Dermis blood vessel endothelial cell (primary cell): ENCODE measurements around the gene SMAD2. TPM values are rescaled to one million over a fixed set of nuclear protein-coding genes. Genes with fewer than 3 reads are reported as not detected.

Source experiments
- DNase-seq: peaks from one replicate; pipeline ENCODE4 v3.0.0; 2010
- total RNA-seq: library from RNA; depleted of rRNA; stranded (reverse); fragments of >200 nt; gene quantifications from 2 replicates; pipeline ENCODE4 v1.2.3, GENCODE V29; 2014

Gene SMAD2
- total RNA-seq, 1 donor from 2014 or later: 118 TPM

DNA sequence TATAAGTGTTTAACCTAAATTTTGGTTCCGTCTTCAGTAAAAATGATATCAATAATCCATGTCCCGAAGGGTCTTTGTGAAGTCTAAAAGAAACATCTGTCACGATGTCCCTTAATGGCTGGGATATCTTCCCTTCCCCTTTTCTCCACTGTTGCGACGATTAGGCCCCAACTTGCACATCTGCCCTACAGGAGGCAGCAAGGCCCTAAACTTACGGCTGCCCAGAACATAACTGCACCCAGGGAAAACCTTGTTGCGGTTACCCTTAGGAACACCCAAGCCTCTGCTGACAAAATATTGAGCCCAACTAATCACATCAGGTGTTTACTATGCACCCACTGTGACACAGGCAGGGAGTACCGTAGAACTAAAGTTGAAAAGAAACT is 1.3 kb upstream of the SMAD2 start:
- DNase-seq: peak; percentile 20

DNA sequence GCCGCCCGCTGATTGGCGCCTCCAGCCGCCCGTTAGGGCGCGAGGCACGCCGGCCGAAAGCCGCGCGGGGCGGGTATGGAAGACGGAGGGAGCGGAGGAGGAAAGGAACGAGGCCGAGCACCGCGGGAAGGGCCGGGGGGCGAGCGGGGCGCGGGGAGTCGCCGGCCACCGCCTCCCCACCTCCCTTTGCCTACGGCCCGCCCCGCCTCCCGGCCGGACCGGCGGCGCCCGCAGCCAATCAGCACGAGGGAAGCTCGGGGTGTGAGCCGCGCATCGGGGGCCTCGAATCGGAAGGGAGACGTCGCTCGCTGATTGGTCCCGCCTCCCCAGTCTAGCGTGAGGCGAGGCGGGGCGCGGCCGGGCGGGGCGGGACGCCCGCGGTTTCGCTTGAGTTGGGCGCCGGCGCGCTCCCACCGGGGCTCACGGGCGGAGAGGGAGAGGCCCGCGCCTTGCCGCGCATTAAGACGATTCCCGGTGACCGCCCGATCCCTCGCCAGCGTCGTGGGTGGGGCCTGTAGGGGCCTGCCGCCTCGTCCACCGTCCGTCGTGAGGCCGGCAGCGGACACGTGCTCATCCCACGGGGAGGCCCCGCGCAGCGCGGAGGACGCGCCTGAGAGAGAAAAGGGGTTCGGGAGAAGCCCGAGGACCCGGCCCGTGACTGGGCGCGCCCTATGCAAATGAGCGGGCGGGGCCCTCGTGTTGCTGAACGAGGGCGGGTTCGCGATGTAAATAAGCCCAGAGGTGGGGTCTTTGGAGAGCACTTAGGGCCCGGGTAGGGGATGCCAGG is 665 bp upstream of the SMAD2 start:
- peak; percentile 97 for DNase-seq

DNA sequence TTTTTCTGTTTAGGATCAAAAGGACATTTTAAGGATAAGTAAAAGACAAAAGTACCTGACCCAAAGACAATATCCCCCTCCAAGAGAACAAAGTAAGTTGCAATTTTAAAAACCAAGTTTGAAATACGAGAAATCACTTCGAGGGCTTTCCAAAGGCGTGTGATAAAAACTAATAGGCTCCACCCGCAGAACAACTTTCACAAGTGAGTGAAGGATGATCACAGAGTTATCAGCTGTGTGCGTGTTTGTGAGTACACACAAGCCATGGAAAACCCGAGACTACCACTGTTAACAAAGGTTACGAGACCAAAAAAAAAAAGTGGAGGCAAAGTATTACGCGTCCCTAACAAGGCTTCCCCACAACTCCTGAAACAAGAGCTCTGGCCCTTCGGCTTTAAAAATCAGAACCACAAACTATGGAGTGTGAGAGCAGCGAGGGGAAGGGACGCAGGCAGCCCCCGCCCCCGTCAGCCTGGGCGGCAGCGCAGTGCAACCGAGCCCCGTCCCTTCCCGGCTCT is 719 bp downstream of the SMAD2 start:
- DNase-seq: peak; percentile 53

DNA sequence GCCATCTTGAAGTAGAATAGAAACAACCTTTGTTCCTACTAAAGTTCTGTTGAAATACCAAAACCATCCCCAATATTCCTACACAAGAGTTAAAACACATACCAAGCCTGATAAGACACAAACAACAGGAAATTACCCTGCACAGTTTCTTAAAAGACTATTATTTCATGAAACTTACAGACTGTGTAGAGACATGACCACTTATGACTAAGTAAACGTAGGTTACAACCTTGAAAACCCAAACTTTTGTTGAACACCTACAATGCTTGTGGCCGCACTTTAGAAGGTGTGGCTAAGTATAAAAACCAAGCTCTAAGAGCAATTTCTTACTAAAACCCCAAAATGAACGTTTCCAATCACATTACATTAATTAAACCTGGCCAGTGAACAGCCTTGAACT is 2.0 kb downstream of the SMAD2 start:
- peak; percentile 40 for DNase-seq

DNA sequence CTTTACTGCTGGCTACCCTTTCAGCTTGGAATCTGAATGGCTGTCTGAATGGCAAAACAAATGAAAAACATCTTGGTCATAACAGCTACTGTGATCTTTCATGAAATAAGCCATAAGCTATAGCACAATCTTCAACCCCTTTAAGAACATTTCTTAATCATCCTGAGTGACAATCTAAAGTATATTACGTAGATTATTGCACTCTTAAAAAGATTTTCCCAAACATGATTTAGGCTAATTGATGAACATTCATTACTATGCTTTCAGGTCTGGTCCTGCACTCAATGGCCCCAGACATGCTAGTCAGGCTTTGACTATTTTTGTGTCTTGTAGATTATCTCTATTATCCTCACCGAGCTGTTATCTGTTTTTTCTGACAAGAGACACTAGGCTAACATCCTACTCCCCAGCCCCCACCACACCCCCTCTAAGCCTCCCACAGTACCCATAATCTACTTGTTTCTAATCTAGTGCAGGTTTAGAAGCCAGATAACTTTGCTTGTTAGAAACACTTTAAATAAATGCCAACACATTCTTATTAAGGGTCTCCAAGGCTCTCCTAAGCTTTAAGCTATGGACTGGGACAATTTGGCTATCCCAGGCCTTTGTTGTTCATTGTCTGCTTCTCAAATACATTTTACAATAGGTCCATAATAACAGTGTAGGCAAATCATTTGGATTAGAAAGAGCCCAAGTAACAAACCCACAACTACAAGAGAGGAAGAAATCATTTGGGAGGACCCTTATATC is 4.2 kb downstream of the SMAD2 start:
- DNase-seq: no peak

DNA sequence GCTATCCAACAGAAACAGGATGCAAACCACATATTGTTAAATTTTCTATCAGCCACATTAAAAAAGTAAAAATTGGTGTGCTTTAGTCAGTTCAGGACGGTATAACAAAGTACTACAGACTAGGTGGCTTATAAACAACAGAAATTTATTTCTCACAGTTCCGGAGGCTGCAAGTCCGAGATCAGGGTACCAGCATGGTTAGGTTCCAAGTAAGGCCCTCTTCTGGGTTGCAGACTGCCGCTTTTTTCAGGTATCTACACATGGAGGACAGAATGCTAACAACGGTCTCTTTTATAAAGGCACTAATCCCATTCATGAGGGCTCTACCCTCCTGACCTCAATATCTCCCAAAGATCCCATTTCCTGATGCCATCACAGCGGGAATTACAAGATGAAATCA is 10.5 kb downstream of the SMAD2 start:
- no peak for DNase-seq

DNA sequence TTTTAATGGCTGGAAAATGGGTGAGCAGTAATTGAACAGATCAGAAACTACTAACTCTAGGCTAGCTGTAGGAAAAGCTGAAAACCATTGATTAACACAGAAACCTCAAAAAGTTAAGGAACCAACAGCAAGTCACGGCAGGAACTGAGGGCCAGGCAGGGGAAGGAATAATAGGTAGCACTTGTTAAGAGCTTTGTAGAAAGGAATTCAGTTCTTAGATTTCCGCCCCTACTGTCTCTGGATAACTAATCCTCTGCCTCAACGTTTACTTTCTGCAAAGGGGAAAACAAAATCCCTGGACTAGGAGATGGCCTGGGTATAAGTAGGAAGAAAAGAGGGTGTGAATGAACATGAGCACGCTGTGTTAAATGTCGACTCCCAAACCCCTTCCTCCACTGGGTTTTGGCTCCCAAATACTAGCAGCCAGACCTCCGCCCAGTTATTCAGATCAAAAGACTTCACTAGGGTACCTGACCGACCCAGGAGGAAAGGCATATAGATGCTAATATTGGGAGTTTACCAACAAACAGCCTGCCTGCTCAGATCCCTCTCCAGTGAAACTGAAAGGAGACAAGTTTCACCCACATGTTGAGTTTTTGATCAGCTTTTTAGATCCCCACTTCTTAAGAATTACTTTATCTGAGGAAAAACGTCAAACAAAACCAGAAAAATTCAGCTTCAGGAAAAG is 12.4 kb downstream of the SMAD2 start:
- DNase-seq: no peak

DNA sequence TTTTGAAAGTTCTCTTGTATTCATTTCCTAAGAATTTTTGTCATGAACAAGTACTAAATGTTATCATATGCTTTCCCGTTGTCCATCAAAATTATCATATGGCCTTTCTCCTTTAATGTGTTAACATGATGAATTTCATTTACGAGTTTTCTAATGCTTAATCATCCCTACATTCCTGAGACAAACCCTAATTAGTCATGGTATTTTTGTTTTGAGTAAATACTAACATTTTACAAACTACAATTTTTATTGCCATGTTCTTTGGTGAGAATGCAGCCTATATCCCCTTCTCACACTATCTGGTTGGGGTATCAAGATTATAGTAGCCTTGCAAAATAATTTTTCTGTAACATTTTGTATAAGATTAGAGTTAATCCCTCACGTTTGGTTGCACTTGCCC is 14.5 kb downstream of the SMAD2 start:
- no peak for DNase-seq

DNA sequence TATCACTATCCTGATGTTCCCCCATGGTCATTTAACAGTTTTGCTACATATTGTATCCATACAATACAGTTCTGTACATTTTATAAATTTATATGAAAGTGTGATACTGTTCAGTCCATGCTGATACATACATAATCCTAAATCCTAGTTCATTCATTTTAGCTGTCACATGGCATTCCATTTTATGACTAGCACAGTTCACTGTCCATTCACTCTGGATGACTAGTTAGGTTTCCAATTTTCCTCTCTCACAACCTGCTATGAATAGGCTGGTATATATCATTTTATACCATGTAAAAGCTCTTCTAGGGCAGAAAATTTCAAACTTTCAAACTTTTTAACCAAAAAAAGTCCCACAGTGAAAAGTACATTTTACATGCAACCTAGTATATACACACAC is 15.2 kb downstream of the SMAD2 start:
- no peak for DNase-seq

DNA sequence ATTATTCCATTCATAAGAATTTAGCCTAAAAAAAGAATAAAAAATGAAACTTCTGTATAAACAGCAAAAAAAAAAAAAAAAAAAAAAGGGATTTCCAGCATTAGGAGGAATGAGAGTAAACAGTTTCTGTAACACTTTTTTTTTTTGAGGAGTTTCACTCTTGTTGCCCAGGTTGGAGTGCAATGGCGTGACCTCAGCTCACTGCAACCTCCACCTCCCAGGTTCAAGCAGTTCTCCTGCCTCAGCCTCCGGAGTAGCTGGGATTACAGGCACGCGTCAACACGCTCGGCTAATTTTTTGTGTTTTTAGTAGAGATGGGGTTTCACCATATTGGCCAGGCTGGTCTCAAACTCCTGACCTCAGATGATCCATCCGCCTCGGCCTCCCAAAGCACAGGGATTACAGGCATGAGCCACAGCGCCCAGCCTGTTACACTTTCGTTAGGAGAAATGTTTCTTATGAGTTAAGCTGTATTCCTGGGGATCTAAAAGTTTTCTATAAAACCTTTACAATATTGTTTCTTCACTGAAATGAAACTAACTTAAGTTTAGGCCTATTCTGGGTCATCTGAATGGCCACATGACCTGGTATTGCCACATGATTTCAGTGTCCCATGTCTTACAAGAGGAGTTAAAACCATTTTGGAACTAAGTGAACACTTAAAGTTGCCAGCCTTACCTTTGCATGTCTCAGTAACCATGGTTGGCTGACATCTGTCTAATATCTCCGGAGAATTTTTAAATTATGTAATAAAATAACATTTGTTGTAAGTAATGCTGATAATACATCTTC is 17.5 kb downstream of the SMAD2 start:
- DNase-seq: no peak

DNA sequence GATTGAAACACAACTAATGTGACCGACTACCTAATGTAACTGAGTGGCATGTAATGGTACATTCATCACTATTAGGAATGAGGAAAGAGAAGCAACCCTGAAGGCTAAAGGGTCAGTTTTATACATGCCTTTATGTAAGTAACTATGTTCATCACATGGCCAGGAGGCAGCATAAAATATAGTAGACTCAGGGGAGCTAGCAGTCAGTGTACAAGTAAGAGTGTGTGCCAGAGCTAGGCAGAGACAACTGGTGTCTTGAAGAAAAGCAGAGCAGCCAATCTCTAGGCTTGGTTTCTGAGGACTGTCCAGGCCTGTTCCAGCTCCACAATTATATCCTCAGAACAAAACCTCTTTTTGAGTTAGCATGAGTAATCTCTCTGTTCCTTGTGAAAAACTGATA is 18.1 kb downstream of the SMAD2 start:
- DNase-seq: no peak

DNA sequence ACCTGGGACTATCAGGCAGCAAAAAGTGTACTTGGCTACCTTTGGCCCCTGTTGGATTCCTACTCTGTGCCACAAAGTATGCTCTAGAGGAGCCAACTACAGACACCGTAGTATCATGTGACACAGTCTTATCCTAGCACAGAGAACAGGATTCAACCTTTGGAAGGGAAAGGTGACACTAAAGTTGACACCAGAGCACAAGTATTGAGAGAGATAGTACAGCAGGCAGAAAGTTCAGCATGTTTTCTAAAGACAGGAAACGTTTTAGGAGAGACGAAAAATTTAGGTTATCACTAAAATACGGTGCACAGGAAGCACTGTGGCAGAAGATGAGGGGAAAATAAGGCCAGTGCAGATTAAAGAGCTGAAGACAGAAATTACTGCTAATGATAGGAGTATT is 18.6 kb downstream of the SMAD2 start:
- no peak for DNase-seq

DNA sequence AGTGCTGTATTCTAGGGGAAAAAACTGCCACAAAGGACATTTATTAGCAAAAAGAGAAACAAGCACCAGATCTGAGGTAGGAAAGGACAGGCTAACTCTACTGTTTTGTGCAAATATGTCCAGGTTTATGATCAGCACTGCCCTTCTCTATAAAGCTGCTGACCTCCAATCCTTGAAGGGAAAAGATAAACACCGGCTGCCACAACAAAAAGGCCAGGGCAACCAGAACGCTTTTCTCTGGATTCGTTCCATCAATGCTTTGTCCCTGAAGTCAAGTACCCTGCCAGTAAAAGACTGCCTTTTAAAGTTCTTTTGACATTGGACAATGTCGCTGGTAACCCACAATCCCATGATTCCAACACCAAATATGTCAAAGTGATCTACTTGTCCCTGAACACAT is 21.0 kb downstream of the SMAD2 start:
- no peak for DNase-seq

DNA sequence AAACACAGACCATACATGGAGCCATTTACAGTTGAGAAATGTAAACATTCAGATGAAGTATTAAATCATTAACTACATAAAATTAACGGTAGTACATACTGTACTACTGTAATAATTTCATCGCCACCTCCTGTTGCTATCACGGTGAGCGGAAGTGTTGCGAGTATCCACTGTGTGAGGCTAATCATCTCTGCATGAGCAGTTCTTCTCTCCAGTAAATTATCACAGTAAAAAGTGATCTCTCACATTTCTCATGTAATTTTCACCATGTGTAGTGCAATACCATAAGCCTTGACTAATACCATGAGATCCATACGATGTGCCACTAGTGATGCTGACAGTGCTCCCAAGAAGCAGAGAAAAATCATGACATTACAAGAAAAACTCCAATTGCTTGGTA is 21.9 kb downstream of the SMAD2 start:
- DNase-seq: no peak

DNA sequence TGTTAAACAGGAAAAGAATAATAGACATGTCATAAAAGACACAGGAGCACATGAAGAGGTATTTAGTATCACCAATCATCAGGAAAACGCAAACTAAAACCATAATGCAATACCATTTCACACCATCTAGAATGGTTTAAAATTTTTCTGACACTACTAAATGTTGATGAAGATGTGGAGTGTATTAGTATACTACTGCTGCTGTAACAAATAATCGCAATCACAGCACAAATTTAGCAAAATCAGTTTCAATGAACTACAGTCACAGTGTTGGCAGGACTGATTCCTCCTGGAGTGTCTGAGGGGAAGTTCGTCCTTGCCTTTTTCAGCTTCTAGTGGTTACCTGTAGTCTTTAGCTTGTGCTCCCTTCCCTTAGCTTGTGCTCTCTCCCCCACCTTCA is 24.1 kb downstream of the SMAD2 start:
- no peak for DNase-seq

DNA sequence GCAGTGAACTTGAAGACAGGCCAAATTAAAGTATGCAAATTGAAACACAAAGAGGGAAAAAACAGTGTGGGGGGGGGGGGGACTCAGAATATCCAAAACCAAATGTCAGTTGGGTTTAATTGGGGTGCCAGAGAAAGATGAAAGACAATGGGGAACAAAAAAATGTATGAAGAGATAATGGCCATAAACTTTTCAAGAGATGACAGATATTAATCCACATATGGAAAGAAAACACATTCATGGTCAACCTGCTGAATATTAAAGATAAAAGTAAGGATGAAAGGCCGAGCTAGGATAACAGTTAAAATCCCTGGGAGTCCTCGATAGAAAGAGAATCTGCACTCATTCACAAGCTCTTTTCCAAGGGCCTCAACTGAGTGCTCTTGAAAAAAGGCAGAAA is 26.6 kb downstream of the SMAD2 start:
- no peak for DNase-seq

DNA sequence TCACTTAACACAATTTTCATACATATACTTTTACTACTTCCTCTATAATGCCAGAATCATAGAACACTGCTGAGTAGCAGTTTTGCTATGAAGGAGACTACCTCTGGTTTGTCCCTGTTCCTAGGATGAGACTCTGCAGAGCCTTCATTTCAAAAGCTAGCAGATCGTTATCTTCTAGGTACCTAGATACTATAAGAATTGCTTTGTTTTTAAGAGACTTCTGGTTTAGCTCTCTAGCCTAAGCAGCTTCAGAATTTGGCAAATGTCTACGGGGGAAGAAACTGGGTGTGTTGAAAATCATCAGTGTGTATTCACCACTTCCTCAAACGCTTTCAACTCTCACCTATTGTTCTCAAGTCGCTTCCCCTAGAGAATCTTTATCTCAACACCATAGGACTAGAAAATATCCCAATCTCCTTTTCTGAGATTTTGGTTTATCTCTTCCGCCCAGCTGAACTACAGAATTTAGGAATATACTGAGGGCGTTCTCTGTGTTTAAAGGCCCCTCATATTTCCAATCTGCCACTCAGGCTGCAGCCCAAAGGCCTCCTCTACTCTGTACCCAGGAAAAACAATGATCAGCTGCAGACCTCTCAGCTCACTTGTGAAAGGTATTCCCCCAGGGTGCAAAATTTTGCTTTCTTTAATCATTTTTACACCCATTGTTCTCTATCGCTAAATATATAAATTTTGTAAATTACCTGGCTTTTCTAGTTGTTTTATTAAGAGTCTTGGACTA is 28.7 kb downstream of the SMAD2 start:
- peak; percentile 33 for DNase-seq

DNA sequence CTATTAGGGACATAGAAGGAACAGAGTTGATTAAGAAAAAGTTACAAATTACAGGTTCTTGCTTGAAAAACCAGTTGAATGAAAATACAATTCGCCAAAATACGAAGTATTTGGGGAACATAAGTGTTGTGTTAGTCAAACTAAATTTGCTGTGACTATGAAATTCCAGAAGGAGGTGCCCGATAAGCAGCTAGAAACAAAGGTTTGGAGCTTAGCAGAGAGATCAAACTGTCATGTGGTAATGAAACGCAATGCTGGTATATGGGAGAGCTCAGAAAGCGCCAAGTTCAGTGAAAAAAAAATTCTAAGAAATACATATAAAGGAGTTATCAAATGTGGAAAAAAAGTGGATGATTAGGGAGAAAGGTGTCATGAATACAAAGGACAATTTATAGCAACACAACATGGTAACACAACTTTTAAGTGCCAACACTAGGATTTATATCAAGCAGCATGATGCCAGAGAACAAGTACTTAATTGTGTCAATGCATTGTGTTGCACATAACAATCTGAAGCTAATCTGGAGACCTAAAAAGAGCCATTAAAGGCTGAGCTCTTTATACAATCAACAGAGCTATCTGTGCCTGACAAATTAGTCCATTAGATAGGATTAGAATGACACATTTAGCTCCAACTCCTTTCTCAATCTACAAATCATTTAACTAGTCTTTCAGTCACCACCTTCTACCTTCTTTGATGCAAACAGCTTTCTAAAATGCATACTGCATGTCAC is 31.2 kb downstream of the SMAD2 start:
- no peak for DNase-seq

DNA sequence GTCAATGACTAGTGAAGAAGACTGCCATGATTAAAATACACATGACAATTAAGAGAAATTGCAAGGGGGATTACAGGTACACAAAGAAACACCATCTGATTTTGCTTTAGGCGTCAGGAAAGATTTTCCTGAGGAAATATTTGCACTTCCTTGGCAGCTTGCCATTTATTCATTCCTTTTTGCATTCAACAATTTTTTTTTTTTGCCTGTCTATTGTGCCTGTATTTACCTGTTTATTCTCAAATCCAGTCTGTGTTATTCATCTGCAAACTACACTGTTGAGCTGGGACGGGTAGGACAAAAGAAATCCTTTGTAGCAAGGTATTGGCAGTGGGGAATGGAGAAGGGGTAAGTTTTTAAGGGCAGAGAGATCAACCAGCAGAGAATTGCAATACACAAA is 31.8 kb downstream of the SMAD2 start:
- peak; percentile 9 for DNase-seq

DNA sequence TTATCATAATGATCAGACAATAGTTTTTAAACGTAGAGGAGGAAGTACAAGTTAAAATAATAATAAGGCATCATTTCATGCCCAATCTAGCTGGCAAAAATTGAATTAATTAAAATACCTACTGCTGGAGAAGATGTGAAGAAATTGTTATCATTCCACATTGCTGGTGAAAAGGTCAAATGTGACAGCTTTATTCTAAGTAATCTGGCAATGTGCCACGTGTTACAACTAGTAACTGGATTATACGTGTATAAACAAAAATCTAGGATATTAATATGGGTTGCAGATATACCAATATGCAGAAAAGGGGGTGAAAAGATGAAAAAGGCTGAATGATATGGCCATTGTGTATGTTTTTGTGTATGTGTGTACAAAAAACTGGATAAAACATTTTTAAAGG is 32.4 kb downstream of the SMAD2 start:
- peak; percentile 39 for DNase-seq

DNA sequence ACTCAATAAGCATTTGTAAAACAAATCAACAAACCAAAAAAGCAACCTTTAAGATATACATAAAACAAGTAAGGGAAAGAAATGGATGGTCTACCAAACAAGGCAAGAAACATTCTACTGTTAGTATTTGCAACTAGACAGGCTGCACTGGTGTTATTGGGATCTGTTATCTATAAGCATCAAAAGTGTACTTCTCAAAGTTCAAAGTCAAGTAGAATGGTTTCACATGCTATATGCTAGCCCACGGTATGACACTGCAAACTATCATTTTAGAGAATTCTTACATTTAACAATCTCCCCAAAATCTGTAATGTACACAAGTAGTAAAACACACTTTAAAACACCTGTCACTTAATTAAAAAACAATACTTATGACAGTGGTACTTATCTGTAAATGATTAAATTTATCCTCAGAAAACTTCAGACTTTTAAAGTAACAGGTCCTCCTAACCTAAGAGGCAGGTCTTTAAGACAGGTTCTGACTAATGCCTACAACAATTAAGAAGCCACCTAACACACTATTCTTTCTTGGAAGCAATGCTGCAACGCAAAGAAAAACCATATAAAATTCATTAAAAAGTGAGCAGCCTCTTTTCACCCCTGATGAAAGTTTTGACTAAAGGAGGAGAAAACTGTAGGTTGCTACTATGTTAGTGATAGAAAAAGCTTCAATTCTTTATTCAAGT is 34.8 kb downstream of the SMAD2 start:
- no peak for DNase-seq
